Transverse colon (tissue), 4 donors: ENCODE data around the gene SELENOO. TPM values are rescaled to one million over a fixed set of nuclear protein-coding genes. Genes with fewer than 3 reads are reported as not detected.

Experiments used
- DNase-seq: peaks from one replicate; pipeline ENCODE4 v3.0.0-alpha.2; 2019
- H3K27ac ChIP-seq, 4 donors: fragments of 200-600 bp; sonication (generic); 2 replicates each; pipeline ENCODE4 v1.5.1; 2016 to 2018; ENCODE audit warnings: inconsistent platforms in 4 of 4
- H3K27me3 ChIP-seq: fragments of 200-600 bp; sonication (generic); 2 replicates; pipeline ENCODE4 v1.5.1; 2017; ENCODE audit warnings: inconsistent platforms
- H3K36me3 ChIP-seq, 4 donors: fragments of 200-600 bp; sonication (generic); 2 replicates each; pipeline ENCODE4 v1.5.1; 2017 to 2019; ENCODE audit warnings: inconsistent platforms in 4 of 4
- H3K4me1 ChIP-seq, 4 donors: fragments of 200-600 bp; sonication (generic); 2 replicates each; pipeline ENCODE4 v1.5.1; 2017 to 2020; ENCODE audit warnings: inconsistent platforms in 4 of 4
- H3K4me3 ChIP-seq, 4 donors: fragments of 200-600 bp; sonication (generic); 1 replicate in 1 of 4; 2 replicates in 3 of 4; pipeline versions ENCODE4 v1.5.1 to v1.6.1; 2017 to 2019; ENCODE audit warnings: inconsistent platforms in 4 of 4
- H3K9me3 ChIP-seq, 2 donors: fragments of 200-600 bp; sonication (generic); 2 replicates each; pipeline ENCODE4 v1.5.1; 2017 to 2019; ENCODE audit warnings: inconsistent platforms in 2 of 2
- EP300 ChIP-seq: sonication (generic); formaldehyde crosslinking; IDR thresholded peaks from one replicate; pipeline ENCODE4 v1.6.1; 2017; ENCODE audit warnings: antibody characterized with exemption, low read depth
- POLR2A ChIP-seq: fragments of 450-650 bp; IDR thresholded peaks from one replicate; pipeline ENCODE4 v1.6.1; 2016; ENCODE audit warnings: antibody characterized with exemption, mild to moderate bottlenecking, moderate library complexity
- POLR2AphosphoS5 ChIP-seq, 3 donors: sonication (generic); formaldehyde crosslinking; IDR thresholded peaks; one replicate each; pipeline ENCODE4 v1.6.1; 2016; ENCODE audit warnings: antibody characterized with exemption in 3 of 3
- WGBS, 2 donors: methylation state at CpG; one replicate each; pipeline ENCODE4 v1.1.5; 2018; ENCODE audit warnings: low coverage in 1 of 2; 5-methylcytosine and 5-hydroxymethylcytosine counted together
- in situ Hi-C, 4 donors: fragments of 200-750 bp; cut with MboI; loops; one replicate each; pipeline versions ENCODE4 v1.15.0 to v1.15.1; 2017; ENCODE audit warnings: low sequenced_read_pairs in 3 of 4, low pct_ligation_motif_present in 1 of 4, low pct_unique_long_range_greater_than_20kb in 1 of 4
- intact Hi-C: fragments of 100-400 bp; cut with DNase I; formaldehyde crosslinking; loops from one replicate; pipeline ENCODE4 v1.15.1; 2023; ENCODE audit warnings: low total_unique reads
- total RNA-seq, 4 donors: library from RNA; depleted of rRNA; stranded (reverse); fragments of >200 nt; gene quantifications; one replicate each; pipeline ENCODE4 v1.1.0, GENCODE V29; 2016
- TF ChIP-seq, protein P1 (sequence below), 5 experiments: fragments of 200-600 bp in 3 of 5; fragments of 450-650 bp in 2 of 5; sonication (generic) in 3 of 5; IDR thresholded peaks; 1 replicate in 2 of 5; 2 replicates in 3 of 5; pipeline ENCODE4 v1.5.1; 2016 to 2017; ENCODE audit warnings: antibody characterized with exemption in 5 of 5, inconsistent platforms in 3 of 5, mild to moderate bottlenecking in 2 of 5, moderate library complexity in 1 of 5

The SELENOO gene
- total RNA-seq, 4 donors from 2014 or later, result 27.3 to 91.3 (median 35.1) TPM

DNA sequence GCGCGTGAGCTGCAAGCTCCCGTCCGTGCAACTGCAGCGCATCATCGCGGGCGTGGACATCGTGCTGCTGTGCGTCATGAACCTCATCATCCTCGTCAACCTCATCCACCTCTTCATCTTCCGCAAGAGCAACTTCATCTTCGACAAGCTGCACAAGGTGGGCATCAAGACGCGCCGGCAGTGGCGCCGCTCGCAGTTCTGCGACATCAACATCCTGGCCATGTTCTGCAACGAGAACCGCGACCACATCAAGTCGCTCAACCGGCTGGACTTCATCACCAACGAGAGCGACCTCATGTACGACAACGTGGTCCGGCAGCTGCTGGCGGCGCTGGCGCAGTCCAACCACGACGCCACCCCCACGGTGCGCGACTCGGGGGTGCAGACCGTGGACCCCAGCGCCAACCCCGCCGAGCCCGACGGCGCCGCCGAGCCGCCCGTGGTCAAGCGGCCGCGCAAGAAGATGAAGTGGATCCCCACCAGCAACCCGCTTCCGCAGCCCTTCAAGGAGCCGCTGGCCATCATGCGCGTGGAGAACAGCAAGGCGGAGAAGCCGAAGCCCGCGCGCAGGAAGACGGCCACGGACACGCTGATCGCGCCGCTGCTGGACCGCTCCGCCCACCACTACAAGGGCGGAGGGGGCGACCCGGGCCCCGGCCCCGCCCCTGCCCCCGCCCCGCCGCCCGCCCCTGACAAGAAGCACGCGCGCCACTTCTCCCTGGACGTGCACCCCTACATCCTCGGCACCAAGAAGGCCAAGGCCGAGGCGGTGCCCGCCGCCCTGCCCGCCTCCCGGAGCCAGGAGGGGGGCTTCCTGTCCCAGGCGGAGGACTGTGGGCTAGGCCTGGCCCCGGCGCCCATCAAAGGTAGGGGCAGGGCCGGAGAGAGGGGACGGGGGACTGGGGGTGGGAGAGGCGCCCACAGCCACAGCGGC is 23.0 kb upstream of the SELENOO start:
- no peak overlapping the region for H3K4me3 ChIP-seq
- H3K27ac ChIP-seq, result no peak overlapping the region
- DNase-seq, result no peak
- intact Hi-C loops, result no loop called here
- no peaks in the 10 kb centered on the region for H3K9me3 ChIP-seq
- in situ Hi-C loops, result no loop called here
- peaks cover 40% of the 10 kb centered on the region for H3K27me3 ChIP-seq
- no peaks in the 10 kb centered on the region for H3K4me1 ChIP-seq
- no peak for TF ChIP-seq POLR2AphosphoS5 (IDR thresholded peaks at IDR 0.05)
- TF ChIP-seq EP300, result no peak
- TF ChIP-seq, protein P1, sequence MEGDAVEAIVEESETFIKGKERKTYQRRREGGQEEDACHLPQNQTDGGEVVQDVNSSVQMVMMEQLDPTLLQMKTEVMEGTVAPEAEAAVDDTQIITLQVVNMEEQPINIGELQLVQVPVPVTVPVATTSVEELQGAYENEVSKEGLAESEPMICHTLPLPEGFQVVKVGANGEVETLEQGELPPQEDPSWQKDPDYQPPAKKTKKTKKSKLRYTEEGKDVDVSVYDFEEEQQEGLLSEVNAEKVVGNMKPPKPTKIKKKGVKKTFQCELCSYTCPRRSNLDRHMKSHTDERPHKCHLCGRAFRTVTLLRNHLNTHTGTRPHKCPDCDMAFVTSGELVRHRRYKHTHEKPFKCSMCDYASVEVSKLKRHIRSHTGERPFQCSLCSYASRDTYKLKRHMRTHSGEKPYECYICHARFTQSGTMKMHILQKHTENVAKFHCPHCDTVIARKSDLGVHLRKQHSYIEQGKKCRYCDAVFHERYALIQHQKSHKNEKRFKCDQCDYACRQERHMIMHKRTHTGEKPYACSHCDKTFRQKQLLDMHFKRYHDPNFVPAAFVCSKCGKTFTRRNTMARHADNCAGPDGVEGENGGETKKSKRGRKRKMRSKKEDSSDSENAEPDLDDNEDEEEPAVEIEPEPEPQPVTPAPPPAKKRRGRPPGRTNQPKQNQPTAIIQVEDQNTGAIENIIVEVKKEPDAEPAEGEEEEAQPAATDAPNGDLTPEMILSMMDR (IDR thresholded peaks at IDR 0.05), result no peak
- 83% methylated on average over 91 of the region's 98 CpGs; no CpG with 5 or more reads in 1 of the 2 donors for WGBS, 2 donors
- no peaks in the 10 kb centered on the region for H3K36me3 ChIP-seq

DNA sequence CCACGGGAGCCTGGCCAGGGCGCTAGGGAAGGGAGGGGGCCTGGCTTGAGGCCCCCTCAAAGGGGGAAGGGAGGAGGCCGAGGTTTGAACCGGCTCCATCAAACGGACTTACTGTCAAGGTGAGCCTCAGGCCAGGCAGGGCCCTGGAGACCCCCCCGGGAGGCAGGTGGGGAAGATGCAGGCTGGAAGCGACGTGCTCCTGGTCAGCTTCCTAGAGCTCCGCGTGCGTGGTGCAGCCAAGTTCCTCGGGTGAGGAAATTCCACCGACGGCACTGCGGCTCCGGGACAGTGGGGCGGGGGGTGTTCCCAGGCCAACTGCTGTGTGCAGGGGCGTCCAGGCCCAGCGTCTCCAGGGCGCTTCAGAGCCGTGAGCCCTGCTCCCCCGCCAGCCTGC is 22.3 kb upstream of the SELENOO start:
- TF ChIP-seq POLR2AphosphoS5 (IDR thresholded peaks at IDR 0.05) (no peak), POLR2A (no peak), EP300 (no peak)
- TF ChIP-seq, protein P1 (IDR thresholded peaks at IDR 0.05), result no peak
- Histone ChIP-seq H3K36me3 (no peaks in the 10 kb centered on the region), H3K27me3 (peaks cover 35% of the 10 kb centered on the region), H3K9me3 (no peaks in the 10 kb centered on the region), H3K27ac (no peak overlapping the region), H3K4me1 (no peaks in the 10 kb centered on the region), H3K4me3 (no peak overlapping the region)
- intact Hi-C loops, result no loop called here
- WGBS, 2 donors, result 75% methylated on average over 21 of the region's 22 CpGs; no CpG with 5 or more reads in 1 of the 2 donors
- no peak for DNase-seq
- in situ Hi-C loops, result no loop called here

DNA sequence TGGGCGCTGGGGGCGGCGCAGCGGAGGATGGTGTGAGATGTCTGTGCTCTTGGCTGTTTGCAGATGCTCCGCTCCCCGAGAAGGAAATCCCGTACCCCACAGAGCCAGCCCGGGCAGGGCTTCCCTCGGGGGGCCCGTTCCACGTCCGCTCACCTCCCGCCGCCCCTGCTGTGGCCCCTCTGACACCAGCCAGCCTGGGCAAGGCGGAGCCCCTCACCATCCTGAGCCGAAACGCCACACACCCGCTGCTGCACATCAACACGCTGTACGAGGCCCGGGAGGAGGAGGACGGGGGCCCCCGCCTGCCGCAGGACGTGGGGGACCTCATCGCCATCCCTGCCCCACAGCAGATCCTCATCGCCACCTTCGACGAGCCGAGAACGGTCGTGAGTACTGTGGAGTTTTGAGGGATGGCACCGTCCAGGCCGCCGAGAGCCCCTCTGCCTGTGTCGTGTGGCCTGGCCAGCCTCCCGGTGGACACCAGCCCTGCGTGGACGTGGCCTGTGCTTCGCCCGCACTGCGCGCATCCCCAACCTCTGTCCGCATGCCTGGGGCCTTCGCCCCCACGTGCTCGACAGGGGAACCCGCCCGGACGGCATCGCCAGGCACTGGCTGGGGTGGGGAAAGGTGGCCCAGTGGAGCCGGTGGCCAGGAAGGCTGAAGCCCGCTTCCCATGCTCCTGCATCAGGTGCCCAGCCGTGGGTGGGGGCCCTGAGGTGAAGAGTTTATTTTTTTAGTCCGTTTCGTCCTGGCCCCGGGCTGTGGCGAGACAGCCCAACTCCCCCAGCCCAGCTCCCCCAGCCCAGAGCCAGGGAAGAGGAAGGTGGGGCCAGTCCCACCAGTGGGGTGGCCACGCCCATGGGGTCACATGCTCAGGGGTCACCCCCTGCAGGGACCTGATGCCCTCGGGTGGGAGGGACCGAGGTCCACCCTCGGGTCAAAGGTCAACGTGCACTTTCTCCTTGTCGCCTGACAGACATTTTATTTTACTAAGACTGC is 21.6 kb upstream of the SELENOO start:
- Histone ChIP-seq H3K27me3 (peaks cover 33% of the 10 kb centered on the region), H3K4me1 (peaks cover 1 to 7% (median 2%) of the 10 kb centered on the region in 4 donors), H3K9me3 (no peaks in the 10 kb centered on the region), H3K4me3 (no peak overlapping the region), H3K27ac (no peak overlapping the region), H3K36me3 (no peaks in the 10 kb centered on the region)
- TF ChIP-seq, protein P1 (IDR thresholded peaks at IDR 0.05), result no peak
- TF ChIP-seq EP300, result no peak
- no peak for TF ChIP-seq POLR2A
- no peak for TF ChIP-seq POLR2AphosphoS5 (IDR thresholded peaks at IDR 0.05)
- intact Hi-C loops (no loop called here), in situ Hi-C loops (no loop called here)
- peak; percentile 11 for DNase-seq
- WGBS, 2 donors, result 81 to 90% methylated on average over 2 to 45 of the region's 64 CpGs
